GM12878 (cell line): ENCODE measurements around the gene SETD7. TPM values are rescaled to one million over a fixed set of nuclear protein-coding genes. Genes with fewer than 3 reads are reported as not detected.

Experiments
- ATAC-seq: fragments of 200-7000 bp; cut with Tn5 transposase; 3 replicates; pipeline ENCODE4 v1.9.1; 2020; ENCODE audit warnings: mild to moderate bottlenecking, moderate library complexity
- BruUV-seq: library from RNA; stranded (reverse); fragments of 400-500 nt; replicated peaks from 2 replicates; lab custom pipeline; 2021; lab: Mats Ljungman, UMichigan
- CTCF ChIA-PET: fragments of 300-600 bp; sonication (Branson Sonifier 250); formaldehyde crosslinking; extraction: SDS; loops from one replicate; lab custom pipeline; 2021; ENCODE audit warnings: inconsistent platforms; lab: Yijun Ruan, JAX
- POLR2A ChIA-PET: fragments of 350-600 bp; formaldehyde crosslinking; extraction: SDS; loops from one replicate; lab custom pipeline; 2021; ENCODE audit warnings: inconsistent platforms; lab: Charles Lee
- RAD21 ChIA-PET: fragments of 300-600 bp; sonication (Branson Sonifier 250); formaldehyde crosslinking; loops from one replicate; lab custom pipeline; 2023; ENCODE audit warnings: antibody characterized with exemption; ENCODE audit not compliant: unreplicated experiment; lab: Charles Lee
- SMC1A ChIA-PET: fragments of 300-600 bp; sonication (Branson Sonifier 250); formaldehyde crosslinking; loops from one replicate; lab custom pipeline; 2023; ENCODE audit not compliant: unreplicated experiment, uncharacterized antibody; lab: Charles Lee
- DNase-seq: peaks from one replicate; pipeline ENCODE4 v3.0.0-alpha.2; 2011; ENCODE audit warnings: low read depth, low spot score
- FAIRE-seq: peaks from 3 replicates; lab custom pipeline; 2011; peaks lifted over from hg19 to GRCh38; lab: Jason Lieb, UNC
- H2AFZ ChIP-seq: 2 replicates; pipeline ENCODE4 v1.6.0; 2011; ENCODE audit warnings: low read depth, low read length, control low read depth; ENCODE audit not compliant: control insufficient read depth
- H3K27ac ChIP-seq: 2 replicates; pipeline ENCODE4 v1.5.1; 2011; ENCODE audit warnings: control low read depth; ENCODE audit not compliant: control insufficient read depth, insufficient read depth
- H3K27me3 ChIP-seq, 2 experiments: replicated peaks in 1 of 2; 2 replicates each; pipeline versions ENCODE4 v1.6.0 to v1.6.1; 2011; ENCODE audit warnings: low read length in 1 of 2; ENCODE audit not compliant: control insufficient read depth in 2 of 2, insufficient read depth in 2 of 2
- H3K36me3 ChIP-seq, 2 experiments: 2 replicates each; pipeline ENCODE4 v1.5.1; 2011; ENCODE audit warnings: low read length in 1 of 2; ENCODE audit not compliant: control insufficient read depth in 2 of 2, insufficient read depth in 2 of 2
- H3K4me1 ChIP-seq: 2 replicates; pipeline ENCODE4 v1.6.1; 2011; ENCODE audit warnings: mild to moderate bottlenecking, low read length, moderate library complexity, mixed read lengths; ENCODE audit not compliant: control insufficient read depth, insufficient read depth
- H3K4me2 ChIP-seq: 2 replicates; pipeline ENCODE4 v1.6.0; 2011; ENCODE audit warnings: control low read depth; ENCODE audit not compliant: control insufficient read depth, insufficient read depth
- H3K4me3 ChIP-seq: fragments of 200-600 bp; sonication (generic); 2 replicates; pipeline ENCODE4 v1.5.1; 2016
- H3K79me2 ChIP-seq: 2 replicates; pipeline ENCODE4 v1.6.0; 2011; ENCODE audit warnings: low read length; ENCODE audit not compliant: control insufficient read depth, insufficient read depth
- H3K9ac ChIP-seq: 2 replicates; pipeline ENCODE4 v1.8.0; 2011; ENCODE audit warnings: low read length, control low read depth, mixed read lengths; ENCODE audit not compliant: control insufficient read depth, insufficient read depth
- H3K9me3 ChIP-seq: replicated peaks from 3 replicates; pipeline ENCODE4 v1.5.1; 2011; ENCODE audit warnings: mild to moderate bottlenecking, low read length; ENCODE audit not compliant: control insufficient read depth, insufficient read depth
- H4K20me1 ChIP-seq: 2 replicates; pipeline ENCODE4 v1.6.0; 2011; ENCODE audit not compliant: control insufficient read depth, insufficient read depth
- ATF2 ChIP-seq: IDR thresholded peaks from 2 replicates; pipeline ENCODE4 v1.6.1; 2012; ENCODE audit warnings: low read length, inconsistent platforms
- CBFB ChIP-seq: IDR thresholded peaks from 2 replicates; pipeline ENCODE4 v1.6.1; 2016; ENCODE audit warnings: antibody characterized with exemption, low read depth
- CHD4 ChIP-seq: fragments of 200-600 bp; sonication (generic); IDR thresholded peaks from 2 replicates; pipeline ENCODE4 v1.6.1; 2016; ENCODE audit warnings: mild to moderate bottlenecking
- MTA2 ChIP-seq: fragments of 450-650 bp; IDR thresholded peaks from 2 replicates; pipeline ENCODE4 v1.6.1; 2016; ENCODE audit warnings: low read depth, mild to moderate bottlenecking, moderate library complexity
- PKNOX1 ChIP-seq: fragments of 450-650 bp; IDR thresholded peaks from 2 replicates; pipeline ENCODE4 v1.6.1; 2016; ENCODE audit warnings: mild to moderate bottlenecking
- RAD51 ChIP-seq: fragments of 450-650 bp; IDR thresholded peaks from 2 replicates; pipeline ENCODE4 v1.6.1; 2016; ENCODE audit warnings: moderate library complexity, mild to moderate bottlenecking, inconsistent platforms
- RELA ChIP-seq: fragments of 450-650 bp; IDR thresholded peaks from 2 replicates; pipeline ENCODE4 v1.8.0; 2014; ENCODE audit warnings: borderline replicate concordance; ENCODE audit not compliant: partially characterized antibody
- RUNX3 ChIP-seq: IDR thresholded peaks from 2 replicates; pipeline ENCODE4 v1.6.1; 2012; ENCODE audit warnings: low read length, inconsistent platforms
- SPI1 ChIP-seq: IDR thresholded peaks from 2 replicates; pipeline ENCODE4 v1.6.1; 2011; ENCODE audit warnings: low read depth, mild to moderate bottlenecking, low read length, moderate library complexity, borderline replicate concordance; ENCODE audit not compliant: insufficient read depth
- SRF ChIP-seq, 2 experiments: IDR thresholded peaks; 2 replicates each; pipeline ENCODE4 v1.6.1; 2011; ENCODE audit warnings: low read depth in 2 of 2, low read length in 2 of 2, mild to moderate bottlenecking in 1 of 2, moderate library complexity in 1 of 2
- TARDBP ChIP-seq: IDR thresholded peaks from 2 replicates; pipeline ENCODE4 v1.6.1; 2016; ENCODE audit warnings: borderline replicate concordance
- TCF12 ChIP-seq: IDR thresholded peaks from 2 replicates; pipeline ENCODE4 v1.6.1; 2011; ENCODE audit warnings: low read depth, mild to moderate bottlenecking, low read length
- TCF3 ChIP-seq: IDR thresholded peaks from 2 replicates; pipeline ENCODE4 v1.6.1; 2012; ENCODE audit warnings: low read depth, mild to moderate bottlenecking, low read length, borderline replicate concordance; ENCODE audit not compliant: insufficient read depth
- YY1 ChIP-seq: IDR thresholded peaks from 2 replicates; pipeline ENCODE4 v1.6.1; 2011; ENCODE audit warnings: low read depth, mild to moderate bottlenecking, low read length
- ZBED1 ChIP-seq: IDR thresholded peaks from 2 replicates; pipeline ENCODE4 v1.6.1; 2016; ENCODE audit warnings: borderline replicate concordance
- WGBS: methylation state at CpG from one replicate; pipeline ENCODE4 v1.1.6; 2016; ENCODE audit warnings: low lambda C conversion rate; ENCODE audit not compliant: insufficient replicate concordance, insufficient coverage; ENCODE audit errors: missing lambda C conversion rate; 5-methylcytosine and 5-hydroxymethylcytosine counted together
- in situ Hi-C: fragments of 300-500 bp; cut with MboI; formaldehyde crosslinking; loops from 9 replicates; pipeline ENCODE4 v1.14.3; 2018; ENCODE audit warnings: mixed read lengths
- intact Hi-C: fragments of 100-400 bp; cut with micrococcal nuclease; formaldehyde crosslinking; loops from one replicate; pipeline ENCODE4 v1.14.2; 2022; ENCODE audit not compliant: unreplicated experiment
- polyA plus RNA-seq, 11 experiments: library from polyadenylated mRNA; depleted of rRNA in 4 of 11; unstranded in 6 of 11; stranded (reverse) in 5 of 11; fragments of >200 nt; fragmentation: Nextera tagmentation in 4 of 11; fragmentation: Illumina TruSeq in 1 of 11; extraction: Ambion mirVana in 4 of 11; extraction: Trizol in 1 of 11; gene quantifications; 1 replicate in 1 of 11; 2 replicates in 10 of 11; pipeline versions ENCODE4 v1.2.1 to v1.2.3, GENCODE V29; 2011 to 2016; ENCODE audit warnings: inconsistent platforms in 2 of 11, missing spikeins in 2 of 11, low read depth in 1 of 11
- total RNA-seq, 4 experiments: library from RNA; depleted of rRNA in 3 of 4; stranded (reverse); fragments of >200 nt in 3 of 4; fragmentation: Illumina TruSeq in 1 of 4; extraction: Trizol in 1 of 4; gene quantifications; 2 replicates each; pipeline versions ENCODE4 v1.2.1 to v1.2.3, GENCODE V29; 2013 to 2021
- TF ChIP-seq, protein P1 (sequence below): IDR thresholded peaks from 2 replicates; pipeline ENCODE4 v1.6.1; 2012; ENCODE audit warnings: low read depth, low read length, improper control_type of control experiment
- TF ChIP-seq, protein P2 (sequence below): fragments of 450-650 bp; IDR thresholded peaks from 2 replicates; pipeline ENCODE4 v1.6.1; 2017; ENCODE audit warnings: low read depth, mild to moderate bottlenecking, moderate library complexity
- TF ChIP-seq, protein P3 (sequence below): IDR thresholded peaks from 2 replicates; pipeline ENCODE4 v1.6.1; 2011; ENCODE audit warnings: borderline replicate concordance, low read depth, mild to moderate bottlenecking, moderate library complexity, mixed read lengths, low read length; ENCODE audit not compliant: insufficient read depth; ENCODE audit errors: extremely low read length

Gene SETD7
- total and polyA plus RNA-seq, 10 of the 15 experiments (the other 5 are each of a cell fraction or from before 2014, with no cell fraction given) = 0.03 to 0.82 (median 0.44) TPM

- intact Hi-C loops = loop anchor here (2.0 kb wide), 1 partner anchor 76 kb away; no protein-coding TSS in a partner anchor
- no peak for FAIRE-seq
- 23% methylated on average over 2 of the region's 2 CpGs for WGBS
- TF ChIP-seq SRF (IDR thresholded peaks at IDR 0.05; ENCODE audit: low read depth in 2 of 2, low read length in 2 of 2) = no peak
- TF ChIP-seq YY1 = peak; percentile 50; the same call in 1 of the 2 replicates
- no peak for TF ChIP-seq ZBED1
- TF ChIP-seq RUNX3 = peak; percentile 83
- no peak for TF ChIP-seq MTA2
- no peak for TF ChIP-seq CHD4
- TF ChIP-seq SPI1 = no peak
- TF ChIP-seq CBFB = peak; percentile 3; the same call in 1 of the 2 replicates
- 0 out of 2 replicates have a peak, but pooled peaks have one; percentile 8 for TF ChIP-seq PKNOX1
- TF ChIP-seq, protein P1, sequence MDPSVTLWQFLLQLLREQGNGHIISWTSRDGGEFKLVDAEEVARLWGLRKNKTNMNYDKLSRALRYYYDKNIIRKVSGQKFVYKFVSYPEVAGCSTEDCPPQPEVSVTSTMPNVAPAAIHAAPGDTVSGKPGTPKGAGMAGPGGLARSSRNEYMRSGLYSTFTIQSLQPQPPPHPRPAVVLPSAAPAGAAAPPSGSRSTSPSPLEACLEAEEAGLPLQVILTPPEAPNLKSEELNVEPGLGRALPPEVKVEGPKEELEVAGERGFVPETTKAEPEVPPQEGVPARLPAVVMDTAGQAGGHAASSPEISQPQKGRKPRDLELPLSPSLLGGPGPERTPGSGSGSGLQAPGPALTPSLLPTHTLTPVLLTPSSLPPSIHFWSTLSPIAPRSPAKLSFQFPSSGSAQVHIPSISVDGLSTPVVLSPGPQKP = no peak
- TF ChIP-seq TCF12 = peak; percentile 99
- no peak for TF ChIP-seq TARDBP
- peak; percentile 98 for TF ChIP-seq TCF3
- TF ChIP-seq, protein P2, sequence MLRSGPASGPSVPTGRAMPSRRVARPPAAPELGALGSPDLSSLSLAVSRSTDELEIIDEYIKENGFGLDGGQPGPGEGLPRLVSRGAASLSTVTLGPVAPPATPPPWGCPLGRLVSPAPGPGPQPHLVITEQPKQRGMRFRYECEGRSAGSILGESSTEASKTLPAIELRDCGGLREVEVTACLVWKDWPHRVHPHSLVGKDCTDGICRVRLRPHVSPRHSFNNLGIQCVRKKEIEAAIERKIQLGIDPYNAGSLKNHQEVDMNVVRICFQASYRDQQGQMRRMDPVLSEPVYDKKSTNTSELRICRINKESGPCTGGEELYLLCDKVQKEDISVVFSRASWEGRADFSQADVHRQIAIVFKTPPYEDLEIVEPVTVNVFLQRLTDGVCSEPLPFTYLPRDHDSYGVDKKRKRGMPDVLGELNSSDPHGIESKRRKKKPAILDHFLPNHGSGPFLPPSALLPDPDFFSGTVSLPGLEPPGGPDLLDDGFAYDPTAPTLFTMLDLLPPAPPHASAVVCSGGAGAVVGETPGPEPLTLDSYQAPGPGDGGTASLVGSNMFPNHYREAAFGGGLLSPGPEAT = no peak
- no peak for TF ChIP-seq RELA
- TF ChIP-seq, protein P3, sequence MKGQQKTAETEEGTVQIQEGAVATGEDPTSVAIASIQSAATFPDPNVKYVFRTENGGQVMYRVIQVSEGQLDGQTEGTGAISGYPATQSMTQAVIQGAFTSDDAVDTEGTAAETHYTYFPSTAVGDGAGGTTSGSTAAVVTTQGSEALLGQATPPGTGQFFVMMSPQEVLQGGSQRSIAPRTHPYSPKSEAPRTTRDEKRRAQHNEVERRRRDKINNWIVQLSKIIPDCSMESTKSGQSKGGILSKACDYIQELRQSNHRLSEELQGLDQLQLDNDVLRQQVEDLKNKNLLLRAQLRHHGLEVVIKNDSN = peak; percentile 68
- TF ChIP-seq ATF2 = peak; percentile 45; the same call in 1 of the 2 replicates
- TF ChIP-seq RAD51 = peak; percentile 38; the same call in 1 of the 2 replicates
These were observed 27.5 kb downstream of the SETD7 start for GRCh38 chr4:139528377-139529005.

More at GRCh38 chr4:139528377-139529005, 27.5 kb downstream of the SETD7 start:
- no peaks in the 10 kb centered on the region for H3K36me3 ChIP-seq
- H3K4me3 ChIP-seq = no peak overlapping the region
- ChIA-PET SMC1A (interaction anchor here (0.8 to 1.6 kb wide), 3 partner anchors 27 to 122 kb away, joined by 3 to 4 read pairs (median 3); no protein-coding TSS in a partner anchor), CTCF (interaction anchor here (1.0 to 4.5 kb wide), 7 partner anchors 12 to 498 kb away, joined by 3 to 22 read pairs (median 16); no protein-coding TSS in a partner anchor), RAD21 (interaction anchor here (1.1 kb wide), 1 partner anchor 233 kb away, joined by 3 read pairs; no protein-coding TSS in a partner anchor), POLR2A (no interaction called here)
- H3K9ac ChIP-seq = no peak overlapping the region
- H4K20me1 ChIP-seq = no peaks in the 10 kb centered on the region
- in situ Hi-C loops = no loop called here
- no peak overlapping the region for H3K27ac ChIP-seq
- no peaks in the 10 kb centered on the region for H3K27me3 ChIP-seq
- no peaks in the 10 kb centered on the region for H3K9me3 ChIP-seq
- ATAC-seq = peak; percentile 75
- peaks cover 28% of the 10 kb centered on the region for H3K4me1 ChIP-seq
- no peaks in the 10 kb centered on the region for H3K79me2 ChIP-seq
- BruUV-seq = no TSS peak
- peak; percentile 11 for DNase-seq
- no peak overlapping the region; the same call in 1 of the 2 replicates for H3K4me2 ChIP-seq
- peak overlapping the region; percentile 49 for H2AFZ ChIP-seq
